Activated effector memory CD4-positive, alpha-beta T cell treated with Interleukin-2 at 50 U/mL for 16 hours (primary cell): ENCODE measurements around the gene ATP6V1E1.

Experiments
- DNase-seq: peaks from one replicate; pipeline ENCODE4 v3.0.0-alpha.2; 2020

Gene ATP6V1E1

GRCh38 chr22:17633217-17633997, 4.9 kb upstream of the ATP6V1E1 start:
- no peak for DNase-seq

- no peak for DNase-seq
These were observed 2.6 kb upstream of the ATP6V1E1 start for GRCh38 chr22:17631076-17631565.

GRCh38 chr22:17629641-17630040, 1.1 kb upstream of the ATP6V1E1 start:
- no peak for DNase-seq

GRCh38 chr22:17629173-17629489, 582 bp upstream of the ATP6V1E1 start:
- no peak for DNase-seq

- no peak for DNase-seq
These were observed 566 bp downstream of the ATP6V1E1 start for GRCh38 chr22:17627961-17628405.

- no peak for DNase-seq
These were observed 15.3 kb downstream of the ATP6V1E1 start for GRCh38 chr22:17613280-17613679.

GRCh38 chr22:17612057-17612456, 16.5 kb downstream of the ATP6V1E1 start:
- DNase-seq, result no peak

GRCh38 chr22:17607891-17608521, 20.5 kb downstream of the ATP6V1E1 start:
- no peak for DNase-seq

GRCh38 chr22:17606496-17606895, 22.1 kb downstream of the ATP6V1E1 start:
- DNase-seq, result no peak

- DNase-seq, result no peak
These were observed 24.9 kb downstream of the ATP6V1E1 start for GRCh38 chr22:17603668-17604067.

- DNase-seq, result no peak
These were observed 27.5 kb downstream of the ATP6V1E1 start for GRCh38 chr22:17601031-17601430.

- DNase-seq, result no peak
These were observed 30.2 kb downstream of the ATP6V1E1 start for GRCh38 chr22:17598318-17598717.

GRCh38 chr22:17597217-17597616, 31.3 kb downstream of the ATP6V1E1 start:
- no peak for DNase-seq

GRCh38 chr22:17596226-17596625, 32.3 kb downstream of the ATP6V1E1 start:
- DNase-seq, result no peak

- no peak for DNase-seq
These were observed 36.3 kb downstream of the ATP6V1E1 start for GRCh38 chr22:17592201-17592600.

GRCh38 chr22:17590586-17590985, 38.0 kb downstream of the ATP6V1E1 start:
- no peak for DNase-seq

GRCh38 chr22:17589810-17590375, 38.7 kb downstream of the ATP6V1E1 start:
- DNase-seq, result no peak

GRCh38 chr22:17588606-17589005, 39.9 kb downstream of the ATP6V1E1 start:
- DNase-seq, result no peak

- no peak for DNase-seq
These were observed 40.9 kb downstream of the ATP6V1E1 start for GRCh38 chr22:17587629-17588028.

GRCh38 chr22:17586831-17587440, 41.6 kb downstream of the ATP6V1E1 start:
- no peak for DNase-seq

GRCh38 chr22:17583151-17583550, 45.4 kb downstream of the ATP6V1E1 start:
- DNase-seq, result no peak

GRCh38 chr22:17581631-17582030, 46.9 kb downstream of the ATP6V1E1 start:
- no peak for DNase-seq

GRCh38 chr22:17581056-17581455, 47.5 kb downstream of the ATP6V1E1 start:
- no peak for DNase-seq
